WTC11 (cell line): ENCODE data around the gene MSX2. TPM values are rescaled to one million over a fixed set of nuclear protein-coding genes. Genes with fewer than 3 reads are reported as not detected.

ENCODE experiments used
- ATAC-seq: fragments of 200-7000 bp; cut with Tn5 transposase; 2 replicates; pipeline ENCODE4 v1.10.0; 2021; ENCODE audit warnings: mild to moderate bottlenecking, moderate library complexity
- CTCF ChIA-PET: fragments of 300-600 bp; sonication (Branson Sonifier 250); formaldehyde crosslinking; loops from one replicate; lab custom pipeline; 2021; ENCODE audit warnings: antibody characterized with exemption; lab: Charles Lee
- POLR2A ChIA-PET: fragments of 350-600 bp; sonication (Branson Sonifier 250); formaldehyde crosslinking; loops from one replicate; lab custom pipeline; 2021; ENCODE audit warnings: antibody characterized with exemption; lab: Charles Lee
- DNase-seq: peaks from one replicate; pipeline ENCODE4 v3.0.0; 2021; ENCODE audit warnings: low spot score
- H3K27ac Mint-ChIP-seq: 2 replicates; pipeline ENCODE4 v1.8.0; 2021; ENCODE audit warnings: mixed read lengths
- H3K27me3 Mint-ChIP-seq: 2 replicates; pipeline ENCODE4 v1.8.0; 2021; ENCODE audit warnings: low read depth, mild to moderate bottlenecking, moderate library complexity, mixed read lengths
- H3K36me3 Mint-ChIP-seq: 2 replicates; pipeline ENCODE4 v1.8.0; 2021; ENCODE audit warnings: mixed read lengths
- H3K4me1 Mint-ChIP-seq: 2 replicates; pipeline ENCODE4 v1.8.0; 2022; ENCODE audit warnings: mixed read lengths
- H3K4me3 Mint-ChIP-seq: 2 replicates; pipeline ENCODE4 v1.8.0; 2021; ENCODE audit warnings: mild to moderate bottlenecking, moderate library complexity, mixed read lengths
- H3K9me3 Mint-ChIP-seq: 2 replicates; pipeline ENCODE4 v1.8.0; 2021; ENCODE audit warnings: mixed read lengths
- GABPB1 ChIP-seq: sonication (generic); formaldehyde crosslinking; IDR thresholded peaks from 2 replicates; pipeline ENCODE4 v1.8.1; 2023; ENCODE audit warnings: mild to moderate bottlenecking, missing genetic modification reagents
- IRF2 ChIP-seq: sonication (generic); formaldehyde crosslinking; IDR thresholded peaks from 2 replicates; pipeline ENCODE4 v1.8.0; 2022; ENCODE audit warnings: low read depth, missing genetic modification reagents, borderline replicate concordance
- MYBL2 ChIP-seq: sonication (generic); formaldehyde crosslinking; IDR thresholded peaks from 2 replicates; pipeline ENCODE4 v1.8.1; 2023; ENCODE audit warnings: mild to moderate bottlenecking, moderate library complexity, missing genetic modification reagents
- NFATC4 ChIP-seq: fragments of 250-450 bp; sonication (Bioruptor Pico); IDR thresholded peaks from 2 replicates; pipeline ENCODE4 v1.9.0; 2021; ENCODE audit warnings: mild to moderate bottlenecking
- TEAD4 ChIP-seq: sonication (generic); formaldehyde crosslinking; IDR thresholded peaks from 2 replicates; pipeline ENCODE4 v1.8.0; 2022; ENCODE audit warnings: mild to moderate bottlenecking, missing genetic modification reagents
- ZNF263 ChIP-seq: sonication (generic); formaldehyde crosslinking; IDR thresholded peaks from 2 replicates; pipeline ENCODE4 v1.8.1; 2022; ENCODE audit warnings: low read depth, mild to moderate bottlenecking, moderate library complexity, missing genetic modification reagents
- total RNA-seq: library from RNA; stranded (reverse); gene quantifications from 3 replicates; pipeline ENCODE4 v1.2.3, GENCODE V29; 2021
- TF ChIP-seq, protein P1 (sequence below): sonication (generic); formaldehyde crosslinking; IDR thresholded peaks from 2 replicates; pipeline ENCODE4 v1.8.0; 2022; ENCODE audit warnings: mild to moderate bottlenecking, missing genetic modification reagents
- TF ChIP-seq, protein P2 (sequence below): sonication (generic); formaldehyde crosslinking; IDR thresholded peaks from 2 replicates; pipeline ENCODE4 v1.8.0; 2023; ENCODE audit warnings: missing genetic modification reagents
- TF ChIP-seq, protein P3 (sequence below): sonication (generic); formaldehyde crosslinking; IDR thresholded peaks from 2 replicates; pipeline ENCODE4 v1.8.1; 2022; ENCODE audit warnings: missing genetic modification reagents, borderline replicate concordance
- TF ChIP-seq, protein P4 (sequence below): sonication (generic); formaldehyde crosslinking; IDR thresholded peaks from 2 replicates; pipeline ENCODE4 v1.8.0; 2022; ENCODE audit warnings: mild to moderate bottlenecking, missing genetic modification reagents
- TF ChIP-seq, protein P5 (sequence below): sonication (generic); formaldehyde crosslinking; IDR thresholded peaks from 2 replicates; pipeline ENCODE4 v1.8.1; 2023; ENCODE audit warnings: mild to moderate bottlenecking, missing genetic modification reagents
- TF ChIP-seq, protein P6 (sequence below): sonication (generic); formaldehyde crosslinking; IDR thresholded peaks from 2 replicates; pipeline ENCODE4 v1.8.1; 2022; ENCODE audit warnings: low read depth, mild to moderate bottlenecking, moderate library complexity, missing genetic modification reagents, borderline replicate concordance
- TF ChIP-seq, protein P7 (sequence below): sonication (generic); formaldehyde crosslinking; IDR thresholded peaks from 2 replicates; pipeline ENCODE4 v1.8.0; 2023; ENCODE audit warnings: mild to moderate bottlenecking, missing genetic modification reagents
- TF ChIP-seq, protein P8 (sequence below): sonication (generic); formaldehyde crosslinking; IDR thresholded peaks from 2 replicates; pipeline ENCODE4 v1.8.0; 2022; ENCODE audit warnings: mild to moderate bottlenecking, missing genetic modification reagents
- TF ChIP-seq, protein P9 (sequence below): fragments of 250-450 bp; sonication (Bioruptor Pico); IDR thresholded peaks from 2 replicates; pipeline ENCODE4 v1.8.0; 2021; ENCODE audit warnings: mild to moderate bottlenecking

MSX2 gene
- total RNA-seq, 1 experiment from 2014 or later = 0.83 TPM

DNA sequence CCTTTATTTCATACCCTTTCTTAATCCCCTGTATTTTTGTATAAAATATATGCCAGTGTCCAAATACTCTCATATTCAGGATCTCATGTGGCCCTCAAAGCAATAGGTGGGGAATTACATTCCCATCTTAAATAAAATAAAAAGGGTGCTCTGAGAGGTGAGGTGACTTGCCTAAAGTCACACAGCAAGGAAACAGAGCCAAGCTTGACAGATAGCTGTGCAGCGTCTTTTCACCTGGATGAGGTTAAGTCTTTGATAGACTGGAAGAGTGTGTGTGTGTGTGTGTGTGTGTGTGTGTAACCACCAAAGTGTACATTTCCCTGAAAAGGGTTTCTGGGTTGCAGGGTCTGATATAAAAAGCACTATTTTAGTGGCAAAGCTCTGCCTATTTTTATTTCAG is 12.4 kb downstream of the MSX2 start:
- H3K4me1 Mint-ChIP-seq = peaks cover 44% of the 10 kb centered on the region
- peaks cover 3% of the 10 kb centered on the region; the same call in 1 of the 2 replicates for H3K9me3 Mint-ChIP-seq
- TF ChIP-seq, protein P1, sequence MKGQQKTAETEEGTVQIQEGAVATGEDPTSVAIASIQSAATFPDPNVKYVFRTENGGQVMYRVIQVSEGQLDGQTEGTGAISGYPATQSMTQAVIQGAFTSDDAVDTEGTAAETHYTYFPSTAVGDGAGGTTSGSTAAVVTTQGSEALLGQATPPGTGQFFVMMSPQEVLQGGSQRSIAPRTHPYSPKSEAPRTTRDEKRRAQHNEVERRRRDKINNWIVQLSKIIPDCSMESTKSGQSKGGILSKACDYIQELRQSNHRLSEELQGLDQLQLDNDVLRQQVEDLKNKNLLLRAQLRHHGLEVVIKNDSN = no peak
- TF ChIP-seq, all 79 proteins: peak for 0
- Mint-ChIP-seq H3K36me3 (no peaks in the 10 kb centered on the region), H3K4me3 (no peak overlapping the region), H3K27me3 (peaks cover 76% of the 10 kb centered on the region), H3K27ac (no peak overlapping the region)
- POLR2A ChIA-PET = no interaction called here
- CTCF ChIA-PET = interaction anchor here (0.6 to 3.6 kb wide), 7 partner anchors 9 to 399 kb away, joined by 3 to 31 read pairs (median 4); no protein-coding TSS in a partner anchor
- ATAC-seq (no peak), DNase-seq (no peak)

DNA sequence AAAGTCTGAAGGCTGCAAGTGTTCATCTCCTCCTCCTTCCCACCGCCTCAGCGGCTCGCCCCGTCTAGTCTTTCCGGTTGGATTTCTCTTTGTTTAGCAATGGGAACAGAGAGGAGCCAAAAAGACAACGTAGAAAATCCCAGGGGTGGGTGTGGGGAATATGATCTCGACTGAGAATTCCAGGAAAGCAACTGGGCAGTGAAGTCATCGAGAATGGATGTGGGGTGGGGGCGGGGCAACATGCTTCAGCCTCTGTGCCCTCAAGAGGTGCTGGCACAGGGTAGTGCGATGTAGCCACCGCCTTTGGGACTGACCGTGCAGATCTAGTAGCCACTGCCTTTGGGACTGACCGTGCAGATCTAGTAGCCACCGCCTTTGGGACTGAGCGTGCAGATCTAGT is 12.9 kb downstream of the MSX2 start:
- H3K9me3 Mint-ChIP-seq = peaks cover 3% of the 10 kb centered on the region; the same call in 1 of the 2 replicates
- ChIA-PET CTCF (interaction anchor here (1.2 to 3.6 kb wide), 3 partner anchors 10 to 317 kb away, joined by 3 to 31 read pairs (median 4); no protein-coding TSS in a partner anchor), POLR2A (no interaction called here)
- H3K27me3 Mint-ChIP-seq = peaks cover 70% of the 10 kb centered on the region
- TF ChIP-seq MYBL2 (CRISPR knock-in tag) (no peak), GABPB1 (CRISPR knock-in tag) (no peak)
- H3K4me1 Mint-ChIP-seq = peaks cover 42% of the 10 kb centered on the region
- no peak for DNase-seq
- ATAC-seq = no peak
- no peaks in the 10 kb centered on the region for H3K36me3 Mint-ChIP-seq
- H3K27ac Mint-ChIP-seq = no peak overlapping the region
- no peak overlapping the region for H3K4me3 Mint-ChIP-seq

DNA sequence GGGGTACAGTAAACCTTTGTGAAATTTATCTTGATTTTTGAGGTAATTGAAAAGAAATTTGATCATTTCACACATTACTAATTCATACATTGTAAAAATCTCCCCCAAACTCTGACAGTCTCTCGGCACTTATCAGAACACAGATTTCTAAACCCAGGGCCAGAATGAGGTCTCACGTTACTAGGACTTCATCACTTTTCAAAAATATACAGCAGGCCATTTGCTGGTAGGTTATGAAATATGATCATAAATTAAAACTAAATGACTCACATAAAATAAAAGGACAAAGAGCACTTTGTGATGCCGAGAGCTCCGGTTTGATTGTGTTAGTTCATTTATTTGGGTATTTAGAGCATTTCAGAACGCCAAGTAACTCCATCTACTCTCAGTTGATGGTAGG is 17.0 kb downstream of the MSX2 start:
- ChIA-PET CTCF (no interaction called here), POLR2A (interaction anchor here (0.7 kb wide), 1 partner anchor 166 kb away, joined by 3 read pairs; no protein-coding TSS in a partner anchor)
- Mint-ChIP-seq H3K27me3 (peaks cover 57% of the 10 kb centered on the region), H3K36me3 (no peaks in the 10 kb centered on the region; the same call in 1 of the 2 replicates), H3K4me1 (peaks cover 7% of the 10 kb centered on the region), H3K9me3 (peaks cover 6% of the 10 kb centered on the region; the same call in 1 of the 2 replicates), H3K27ac (no peak overlapping the region), H3K4me3 (no peak overlapping the region)
- ATAC-seq = no peak
- TF ChIP-seq, protein P2, sequence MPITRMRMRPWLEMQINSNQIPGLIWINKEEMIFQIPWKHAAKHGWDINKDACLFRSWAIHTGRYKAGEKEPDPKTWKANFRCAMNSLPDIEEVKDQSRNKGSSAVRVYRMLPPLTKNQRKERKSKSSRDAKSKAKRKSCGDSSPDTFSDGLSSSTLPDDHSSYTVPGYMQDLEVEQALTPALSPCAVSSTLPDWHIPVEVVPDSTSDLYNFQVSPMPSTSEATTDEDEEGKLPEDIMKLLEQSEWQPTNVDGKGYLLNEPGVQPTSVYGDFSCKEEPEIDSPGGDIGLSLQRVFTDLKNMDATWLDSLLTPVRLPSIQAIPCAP = no peak
- no peak for TF ChIP-seq ZNF263 (CRISPR knock-in tag)
- TF ChIP-seq, protein P3, sequence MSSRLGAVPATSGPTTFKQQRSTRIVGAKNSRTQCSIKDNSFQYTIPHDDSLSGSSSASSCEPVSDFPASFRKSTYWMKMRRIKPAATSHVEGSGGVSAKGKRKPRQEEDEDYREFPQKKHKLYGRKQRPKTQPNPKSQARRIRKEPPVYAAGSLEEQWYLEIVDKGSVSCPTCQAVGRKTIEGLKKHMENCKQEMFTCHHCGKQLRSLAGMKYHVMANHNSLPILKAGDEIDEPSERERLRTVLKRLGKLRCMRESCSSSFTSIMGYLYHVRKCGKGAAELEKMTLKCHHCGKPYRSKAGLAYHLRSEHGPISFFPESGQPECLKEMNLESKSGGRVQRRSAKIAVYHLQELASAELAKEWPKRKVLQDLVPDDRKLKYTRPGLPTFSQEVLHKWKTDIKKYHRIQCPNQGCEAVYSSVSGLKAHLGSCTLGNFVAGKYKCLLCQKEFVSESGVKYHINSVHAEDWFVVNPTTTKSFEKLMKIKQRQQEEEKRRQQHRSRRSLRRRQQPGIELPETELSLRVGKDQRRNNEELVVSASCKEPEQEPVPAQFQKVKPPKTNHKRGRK (CRISPR knock-in tag) = no peak
- no peak for TF ChIP-seq IRF2
- TF ChIP-seq, protein P4, sequence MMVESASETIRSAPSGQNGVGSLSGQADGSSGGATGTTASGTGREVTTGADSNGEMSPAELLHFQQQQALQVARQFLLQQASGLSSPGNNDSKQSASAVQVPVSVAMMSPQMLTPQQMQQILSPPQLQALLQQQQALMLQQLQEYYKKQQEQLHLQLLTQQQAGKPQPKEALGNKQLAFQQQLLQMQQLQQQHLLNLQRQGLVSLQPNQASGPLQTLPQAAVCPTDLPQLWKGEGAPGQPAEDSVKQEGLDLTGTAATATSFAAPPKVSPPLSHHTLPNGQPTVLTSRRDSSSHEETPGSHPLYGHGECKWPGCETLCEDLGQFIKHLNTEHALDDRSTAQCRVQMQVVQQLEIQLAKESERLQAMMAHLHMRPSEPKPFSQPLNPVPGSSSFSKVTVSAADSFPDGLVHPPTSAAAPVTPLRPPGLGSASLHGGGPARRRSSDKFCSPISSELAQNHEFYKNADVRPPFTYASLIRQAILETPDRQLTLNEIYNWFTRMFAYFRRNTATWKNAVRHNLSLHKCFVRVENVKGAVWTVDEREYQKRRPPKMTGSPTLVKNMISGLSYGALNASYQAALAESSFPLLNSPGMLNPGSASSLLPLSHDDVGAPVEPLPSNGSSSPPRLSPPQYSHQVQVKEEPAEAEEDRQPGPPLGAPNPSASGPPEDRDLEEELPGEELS = no peak
- no peak for DNase-seq

DNA sequence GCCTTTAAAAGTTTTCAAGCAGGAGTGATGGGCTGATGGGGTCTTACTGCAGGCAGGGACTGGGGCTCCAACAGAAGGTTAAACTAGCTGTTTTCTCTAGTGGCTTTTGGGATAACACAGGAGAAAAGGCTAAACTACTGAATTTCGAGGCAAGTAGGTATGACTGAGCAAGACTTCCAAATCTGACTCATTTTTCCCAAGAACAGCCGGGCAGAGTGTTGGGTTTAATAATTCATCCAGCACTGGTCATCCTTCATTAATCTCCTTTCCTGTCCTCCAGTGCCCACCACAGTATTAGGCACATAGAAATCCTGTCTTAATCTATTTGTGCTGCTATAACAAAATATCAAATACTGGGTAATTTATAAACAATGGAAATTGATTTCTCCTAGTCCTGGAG is 20.5 kb downstream of the MSX2 start:
- no peak overlapping the region for H3K27ac Mint-ChIP-seq
- peaks cover 61% of the 10 kb centered on the region for H3K27me3 Mint-ChIP-seq
- no peaks in the 10 kb centered on the region for H3K4me1 Mint-ChIP-seq
- H3K36me3 Mint-ChIP-seq = no peaks in the 10 kb centered on the region; the same call in 1 of the 2 replicates
- ChIA-PET CTCF (no interaction called here), POLR2A (no interaction called here)
- peaks cover 6% of the 10 kb centered on the region; the same call in 1 of the 2 replicates for H3K9me3 Mint-ChIP-seq
- no peak for ATAC-seq
- no peak overlapping the region for H3K4me3 Mint-ChIP-seq
- no peak for DNase-seq
- TF ChIP-seq, protein P5, sequence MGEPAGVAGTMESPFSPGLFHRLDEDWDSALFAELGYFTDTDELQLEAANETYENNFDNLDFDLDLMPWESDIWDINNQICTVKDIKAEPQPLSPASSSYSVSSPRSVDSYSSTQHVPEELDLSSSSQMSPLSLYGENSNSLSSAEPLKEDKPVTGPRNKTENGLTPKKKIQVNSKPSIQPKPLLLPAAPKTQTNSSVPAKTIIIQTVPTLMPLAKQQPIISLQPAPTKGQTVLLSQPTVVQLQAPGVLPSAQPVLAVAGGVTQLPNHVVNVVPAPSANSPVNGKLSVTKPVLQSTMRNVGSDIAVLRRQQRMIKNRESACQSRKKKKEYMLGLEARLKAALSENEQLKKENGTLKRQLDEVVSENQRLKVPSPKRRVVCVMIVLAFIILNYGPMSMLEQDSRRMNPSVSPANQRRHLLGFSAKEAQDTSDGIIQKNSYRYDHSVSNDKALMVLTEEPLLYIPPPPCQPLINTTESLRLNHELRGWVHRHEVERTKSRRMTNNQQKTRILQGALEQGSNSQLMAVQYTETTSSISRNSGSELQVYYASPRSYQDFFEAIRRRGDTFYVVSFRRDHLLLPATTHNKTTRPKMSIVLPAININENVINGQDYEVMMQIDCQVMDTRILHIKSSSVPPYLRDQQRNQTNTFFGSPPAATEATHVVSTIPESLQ (CRISPR knock-in tag) = no peak
- TF ChIP-seq NFATC4 (CRISPR knock-in tag) (no peak), MYBL2 (CRISPR knock-in tag) (no peak), TEAD4 (CRISPR knock-in tag) (no peak)
- TF ChIP-seq, protein P6, sequence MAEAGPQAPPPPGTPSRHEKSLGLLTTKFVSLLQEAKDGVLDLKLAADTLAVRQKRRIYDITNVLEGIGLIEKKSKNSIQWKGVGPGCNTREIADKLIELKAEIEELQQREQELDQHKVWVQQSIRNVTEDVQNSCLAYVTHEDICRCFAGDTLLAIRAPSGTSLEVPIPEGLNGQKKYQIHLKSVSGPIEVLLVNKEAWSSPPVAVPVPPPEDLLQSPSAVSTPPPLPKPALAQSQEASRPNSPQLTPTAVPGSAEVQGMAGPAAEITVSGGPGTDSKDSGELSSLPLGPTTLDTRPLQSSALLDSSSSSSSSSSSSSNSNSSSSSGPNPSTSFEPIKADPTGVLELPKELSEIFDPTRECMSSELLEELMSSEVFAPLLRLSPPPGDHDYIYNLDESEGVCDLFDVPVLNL (CRISPR knock-in tag) = no peak
- TF ChIP-seq, protein P7, sequence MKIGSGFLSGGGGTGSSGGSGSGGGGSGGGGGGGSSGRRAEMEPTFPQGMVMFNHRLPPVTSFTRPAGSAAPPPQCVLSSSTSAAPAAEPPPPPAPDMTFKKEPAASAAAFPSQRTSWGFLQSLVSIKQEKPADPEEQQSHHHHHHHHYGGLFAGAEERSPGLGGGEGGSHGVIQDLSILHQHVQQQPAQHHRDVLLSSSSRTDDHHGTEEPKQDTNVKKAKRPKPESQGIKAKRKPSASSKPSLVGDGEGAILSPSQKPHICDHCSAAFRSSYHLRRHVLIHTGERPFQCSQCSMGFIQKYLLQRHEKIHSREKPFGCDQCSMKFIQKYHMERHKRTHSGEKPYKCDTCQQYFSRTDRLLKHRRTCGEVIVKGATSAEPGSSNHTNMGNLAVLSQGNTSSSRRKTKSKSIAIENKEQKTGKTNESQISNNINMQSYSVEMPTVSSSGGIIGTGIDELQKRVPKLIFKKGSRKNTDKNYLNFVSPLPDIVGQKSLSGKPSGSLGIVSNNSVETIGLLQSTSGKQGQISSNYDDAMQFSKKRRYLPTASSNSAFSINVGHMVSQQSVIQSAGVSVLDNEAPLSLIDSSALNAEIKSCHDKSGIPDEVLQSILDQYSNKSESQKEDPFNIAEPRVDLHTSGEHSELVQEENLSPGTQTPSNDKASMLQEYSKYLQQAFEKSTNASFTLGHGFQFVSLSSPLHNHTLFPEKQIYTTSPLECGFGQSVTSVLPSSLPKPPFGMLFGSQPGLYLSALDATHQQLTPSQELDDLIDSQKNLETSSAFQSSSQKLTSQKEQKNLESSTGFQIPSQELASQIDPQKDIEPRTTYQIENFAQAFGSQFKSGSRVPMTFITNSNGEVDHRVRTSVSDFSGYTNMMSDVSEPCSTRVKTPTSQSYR (CRISPR knock-in tag) = no peak
- TF ChIP-seq, protein P8, sequence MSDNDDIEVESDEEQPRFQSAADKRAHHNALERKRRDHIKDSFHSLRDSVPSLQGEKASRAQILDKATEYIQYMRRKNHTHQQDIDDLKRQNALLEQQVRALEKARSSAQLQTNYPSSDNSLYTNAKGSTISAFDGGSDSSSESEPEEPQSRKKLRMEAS = no peak
- TF ChIP-seq, protein P9, sequence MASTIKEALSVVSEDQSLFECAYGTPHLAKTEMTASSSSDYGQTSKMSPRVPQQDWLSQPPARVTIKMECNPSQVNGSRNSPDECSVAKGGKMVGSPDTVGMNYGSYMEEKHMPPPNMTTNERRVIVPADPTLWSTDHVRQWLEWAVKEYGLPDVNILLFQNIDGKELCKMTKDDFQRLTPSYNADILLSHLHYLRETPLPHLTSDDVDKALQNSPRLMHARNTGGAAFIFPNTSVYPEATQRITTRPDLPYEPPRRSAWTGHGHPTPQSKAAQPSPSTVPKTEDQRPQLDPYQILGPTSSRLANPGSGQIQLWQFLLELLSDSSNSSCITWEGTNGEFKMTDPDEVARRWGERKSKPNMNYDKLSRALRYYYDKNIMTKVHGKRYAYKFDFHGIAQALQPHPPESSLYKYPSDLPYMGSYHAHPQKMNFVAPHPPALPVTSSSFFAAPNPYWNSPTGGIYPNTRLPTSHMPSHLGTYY (CRISPR knock-in tag) = no peak
